Fibroblast of the aortic adventitia (primary cell): ENCODE measurements around the gene ARPIN. TPM values are rescaled to one million over a fixed set of nuclear protein-coding genes. Genes with fewer than 3 reads are reported as not detected.
A peak's percentile ranks its signal among the peaks of the same experiment; 100 is the strongest.
"Not testable (repeated sequence)": the region's sequence is repeated elsewhere in the genome, so short reads cannot be mapped to it uniquely, and the experiment has no call there.

Experiments used
- DNase-seq: peaks from one replicate; pipeline ENCODE4 v3.0.0-alpha.2; 2010; ENCODE audit warnings: low read depth
- H3K4me3 ChIP-seq: 2 replicates; pipeline ENCODE4 v1.5.1; 2011; ENCODE audit warnings: low read depth, mild to moderate bottlenecking, control low read depth, low read length, moderate library complexity
- CTCF ChIP-seq: IDR thresholded peaks from 2 replicates; pipeline ENCODE4 v1.5.1; 2011; ENCODE audit warnings: mild to moderate bottlenecking, low read length, control low read depth, inconsistent platforms; ENCODE audit not compliant: insufficient read depth
- total RNA-seq: library from RNA; depleted of rRNA; stranded (reverse); fragments of >200 nt; gene quantifications from 2 replicates; pipeline ENCODE4 v1.2.3, GENCODE V29; 2012; ENCODE audit warnings: low replicate concordance

ARPIN gene
- total RNA-seq, 1 donor = 17.6 TPM

- no peak for TF ChIP-seq CTCF
- H3K4me3 ChIP-seq = no peak overlapping the region
- no peak for DNase-seq
Observed at GRCh38 chr15:89855948-89856347, 56.8 kb downstream of the ARPIN start.

GRCh38 chr15:89854863-89855262 is 57.9 kb downstream of the ARPIN start:
- not testable (repeated sequence) for H3K4me3 ChIP-seq, DNase-seq

- TF ChIP-seq CTCF = no peak
- no peak for DNase-seq
- H3K4me3 ChIP-seq = no peak overlapping the region
Observed at GRCh38 chr15:89852342-89852995, 60.3 kb downstream of the ARPIN start.

GRCh38 chr15:89851673-89852341 is 60.9 kb downstream of the ARPIN start:
- no peak for TF ChIP-seq CTCF
- peak; percentile 25 for DNase-seq
- H3K4me3 ChIP-seq = no peak overlapping the region

- no peak for TF ChIP-seq CTCF
- H3K4me3 ChIP-seq = no peak overlapping the region
- DNase-seq = no peak
Observed at GRCh38 chr15:89848970-89849292, 63.8 kb downstream of the ARPIN start.

- no peak overlapping the region for H3K4me3 ChIP-seq
- no peak for DNase-seq
Observed at GRCh38 chr15:89847101-89847500, 65.7 kb downstream of the ARPIN start.

More at GRCh38 chr15:89847101-89847500, 65.7 kb downstream of the ARPIN start:
- TF ChIP-seq CTCF = no peak
